Activated T-helper 1 cell treated with Interleukin-2 at 50 U/mL for 16 hours (primary cell): ENCODE data around the gene SBNO2.

ENCODE experiments used
- DNase-seq: peaks from one replicate; pipeline ENCODE4 v3.0.0-alpha.2; 2020; ENCODE audit warnings: low read depth

SBNO2 gene

DNA sequence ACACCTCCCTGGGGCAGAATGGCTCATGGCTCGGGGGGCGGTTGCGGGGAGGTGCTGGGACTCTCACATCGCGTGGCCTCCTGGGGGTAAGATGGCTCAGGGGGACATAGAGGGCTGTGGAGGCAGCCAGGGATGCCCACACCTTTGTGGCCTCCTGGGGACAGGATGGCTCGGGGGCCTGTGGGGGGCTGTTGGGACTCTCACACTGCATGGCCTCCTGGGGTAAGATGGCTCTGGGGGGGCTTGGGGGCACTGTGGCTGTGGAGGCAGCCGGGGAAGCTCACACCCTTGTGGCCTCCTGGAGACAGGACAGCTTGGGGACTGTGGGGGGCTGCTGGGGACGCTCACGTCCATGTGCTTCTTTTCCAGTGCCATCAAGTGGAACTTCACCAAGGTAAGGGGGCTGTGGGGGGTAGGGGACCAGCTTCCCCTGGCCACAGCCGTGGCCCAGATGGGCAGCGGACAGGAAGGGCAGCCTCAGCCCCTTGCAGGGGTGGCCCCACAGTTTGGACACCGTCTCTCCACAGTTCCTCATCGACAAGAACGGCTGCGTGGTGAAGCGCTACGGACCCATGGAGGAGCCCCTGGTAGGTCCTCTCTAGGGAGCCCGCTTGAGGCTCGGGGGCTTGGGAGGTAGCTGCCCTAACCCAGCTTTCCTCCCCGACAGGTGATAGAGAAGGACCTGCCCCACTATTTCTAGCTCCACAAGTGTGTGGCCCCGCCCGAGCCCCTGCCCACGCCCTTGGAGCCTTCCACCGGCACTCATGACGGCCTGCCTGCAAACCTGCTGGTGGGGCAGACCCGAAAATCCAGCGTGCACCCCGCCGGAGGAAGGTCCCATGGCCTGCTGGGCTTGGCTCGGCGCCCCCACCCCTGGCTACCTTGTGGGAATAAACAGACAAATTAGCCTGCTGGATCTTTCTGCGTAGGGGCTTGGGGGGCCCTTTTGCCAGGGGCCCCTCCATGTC, 67.9 kb downstream of the SBNO2 start:
- DNase-seq, result no peak

DNA sequence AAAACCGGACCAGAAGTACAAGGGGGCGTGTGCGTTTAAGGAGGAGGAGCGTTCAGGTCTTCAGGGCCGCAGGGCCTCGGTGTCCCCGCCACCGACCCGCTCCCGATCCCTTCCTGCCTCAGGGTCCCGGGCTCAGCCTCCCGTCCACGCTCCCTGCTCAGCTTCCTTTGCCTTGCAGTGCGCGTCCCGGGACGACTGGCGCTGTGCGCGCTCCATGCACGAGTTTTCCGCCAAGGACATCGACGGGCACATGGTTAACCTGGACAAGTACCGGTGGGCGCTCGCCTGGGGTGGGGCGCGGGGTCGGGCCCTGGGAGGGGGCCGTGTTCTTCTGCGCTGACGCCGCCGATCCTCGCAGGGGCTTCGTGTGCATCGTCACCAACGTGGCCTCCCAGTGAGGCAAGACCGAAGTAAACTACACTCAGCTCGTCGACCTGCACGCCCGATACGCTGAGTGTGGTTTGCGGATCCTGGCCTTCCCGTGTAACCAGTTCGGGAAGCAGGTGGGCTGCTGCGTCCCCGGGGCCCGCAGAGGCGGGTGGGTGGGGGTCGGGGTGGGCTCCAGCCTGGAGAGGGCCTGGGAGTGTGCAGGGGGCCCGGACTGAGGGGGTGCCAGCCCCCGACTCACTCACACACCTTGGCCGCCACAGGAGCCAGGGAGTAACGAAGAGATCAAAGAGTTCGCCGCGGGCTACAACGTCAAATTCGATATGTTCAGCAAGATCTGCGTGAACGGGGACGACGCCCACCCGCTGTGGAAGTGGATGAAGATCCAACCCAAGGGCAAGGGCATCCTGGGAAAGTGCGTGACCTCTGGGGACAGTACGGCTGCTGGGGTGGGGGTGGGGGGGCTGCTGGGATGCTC, 68.8 kb downstream of the SBNO2 start:
- no peak for DNase-seq

DNA sequence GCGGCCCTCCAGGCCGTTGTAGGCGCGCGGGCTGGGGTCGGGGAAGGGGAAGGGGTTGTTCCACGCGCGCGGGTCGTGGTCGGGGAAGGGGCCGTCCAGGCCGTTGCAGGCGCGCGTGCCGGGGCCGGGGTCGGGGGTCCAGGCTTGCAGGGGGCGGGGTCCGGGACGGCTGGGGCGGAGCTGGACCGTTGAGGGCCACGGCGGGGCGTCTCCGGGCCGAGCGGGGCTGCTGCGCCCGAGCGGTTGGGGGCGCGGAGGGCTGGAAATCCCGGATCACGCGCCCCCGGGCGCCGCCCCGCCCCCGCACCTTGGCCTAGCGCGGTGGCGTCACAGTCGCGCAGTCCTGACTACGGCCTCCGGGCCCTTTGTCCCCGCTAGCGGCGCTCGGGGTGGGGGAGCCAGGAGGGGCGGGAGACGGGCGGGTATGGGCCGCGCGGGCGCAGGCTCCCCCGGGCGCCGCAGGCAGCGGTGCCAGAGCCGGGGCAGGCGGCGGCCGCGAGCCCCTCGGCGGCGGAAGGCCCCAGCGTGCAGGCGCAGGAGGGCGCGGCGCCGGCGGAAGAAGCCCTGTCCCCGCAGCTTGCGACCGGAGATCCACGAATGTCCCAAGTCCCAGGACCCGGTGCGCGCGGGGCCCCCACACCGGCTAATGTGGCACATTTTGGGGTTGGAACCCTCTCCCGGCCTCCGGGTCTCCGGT, 69.6 kb downstream of the SBNO2 start:
- DNase-seq, result peak; percentile 62

DNA sequence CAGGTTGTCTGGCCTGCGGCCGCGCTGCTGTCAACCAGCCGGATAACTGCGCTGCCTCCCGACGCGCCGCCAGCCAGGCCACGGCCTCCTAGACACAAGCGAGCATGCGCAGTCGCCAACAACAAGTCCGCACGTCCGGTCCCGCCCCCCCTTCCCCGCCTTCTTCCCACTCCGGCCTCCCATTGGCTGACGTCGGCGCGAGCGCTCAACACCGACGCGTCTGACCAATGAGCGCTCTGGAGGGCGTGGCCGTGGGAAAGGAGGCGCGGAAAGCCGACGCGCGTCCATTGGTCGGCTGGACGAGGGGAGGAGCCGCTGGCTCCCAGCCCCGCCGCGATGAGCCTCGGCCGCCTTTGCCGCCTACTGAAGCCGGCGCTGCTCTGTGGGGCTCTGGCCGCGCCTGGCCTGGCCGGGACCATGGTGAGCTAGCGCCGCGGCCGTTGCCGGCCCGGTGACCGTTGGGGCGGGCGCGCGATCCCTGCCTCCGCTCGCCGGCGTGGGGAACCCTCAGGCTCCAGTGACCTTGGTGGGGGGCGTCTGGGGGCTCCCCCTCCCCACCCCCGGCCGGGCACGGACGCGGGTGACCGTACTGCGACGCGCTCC, 70.3 kb downstream of the SBNO2 start, which contains the start of gene GPX4:
GPX4 (plus strand) TSS at position 287 of the 603 bp plus-strand sequence; CDS start at position 337, 50 bp downstream.
- DNase-seq, result peak; percentile 98

DNA sequence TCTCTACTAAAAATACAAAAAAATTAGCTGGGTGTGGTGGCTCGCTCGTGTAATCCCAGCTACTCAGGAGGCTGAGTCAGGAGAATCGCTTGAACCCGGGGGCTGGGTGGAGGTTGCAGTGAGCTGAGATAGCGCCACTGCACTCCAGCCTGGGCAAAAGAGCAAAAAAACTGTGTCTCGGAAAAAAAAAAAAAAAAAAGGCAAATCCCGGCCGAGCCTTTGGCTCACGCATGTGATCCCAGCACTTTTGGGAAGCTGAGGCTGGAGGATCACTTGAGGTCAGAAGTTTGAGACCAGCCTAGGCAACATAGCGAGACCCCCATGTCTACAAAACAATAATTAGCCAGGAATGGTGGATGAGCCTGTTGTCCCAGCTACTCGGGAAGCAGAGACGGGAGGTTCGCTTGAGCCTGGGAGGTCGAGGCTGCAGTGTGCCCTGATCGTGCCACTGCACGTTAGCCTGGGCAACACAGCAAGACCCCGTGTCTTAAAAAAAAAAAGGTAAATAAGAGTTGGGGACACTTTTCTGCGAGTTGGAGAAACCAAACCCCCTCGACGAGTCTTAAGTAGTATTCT, 70.8 kb downstream of the SBNO2 start:
- DNase-seq, result no peak

DNA sequence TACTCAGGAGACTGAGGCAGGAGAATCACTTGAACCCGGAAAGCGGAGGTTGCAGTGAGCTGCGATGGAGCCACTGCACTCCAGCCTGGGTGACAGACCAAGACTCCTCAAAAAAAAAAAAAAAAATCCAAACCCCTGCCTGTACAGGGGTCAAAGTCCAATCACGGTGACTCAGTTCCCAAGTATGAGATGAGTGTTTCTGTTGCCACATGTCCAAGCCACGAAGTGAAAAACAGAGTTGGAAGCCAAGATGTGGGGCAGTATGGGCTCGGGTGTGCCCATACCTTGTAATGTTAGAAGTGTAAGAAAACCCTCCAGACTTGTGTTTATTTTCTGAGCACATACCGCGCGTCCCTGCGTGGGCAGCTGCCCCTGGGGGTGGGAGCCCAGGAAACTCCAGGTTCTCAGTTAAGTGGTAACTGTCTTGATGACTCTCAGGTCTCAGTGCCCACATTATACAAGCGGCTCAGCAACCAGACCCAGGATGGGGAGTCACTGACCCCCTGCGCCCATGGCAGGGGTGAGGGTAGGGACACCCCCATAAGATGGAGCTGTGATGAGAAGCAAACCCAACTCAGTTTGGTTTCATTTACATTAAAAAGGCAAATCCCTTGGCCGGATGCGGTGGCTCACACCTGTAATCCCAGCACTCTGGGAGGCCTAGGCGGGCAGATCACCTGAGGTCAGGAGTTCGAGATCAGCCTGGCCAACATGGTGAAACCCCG, 71.5 kb downstream of the SBNO2 start:
- DNase-seq, result no peak

DNA sequence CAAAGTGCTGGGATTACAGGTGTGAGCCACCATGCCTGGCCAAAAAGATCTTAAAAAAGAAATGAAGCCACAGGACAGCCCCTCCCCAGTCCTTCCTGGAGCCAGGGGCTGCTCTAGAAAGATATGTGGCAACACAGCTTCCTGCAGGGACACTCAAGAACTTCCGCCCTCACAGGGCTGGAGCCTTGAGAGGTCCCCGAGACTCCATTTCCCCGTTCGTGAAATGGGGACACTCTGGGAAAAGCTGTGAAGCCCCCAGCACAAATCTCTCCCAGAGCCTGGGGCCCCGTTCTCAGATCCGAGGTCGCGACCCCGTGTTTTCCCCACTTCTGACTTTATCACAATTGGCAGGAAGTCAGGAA, 72.8 kb downstream of the SBNO2 start:
- no peak for DNase-seq

DNA sequence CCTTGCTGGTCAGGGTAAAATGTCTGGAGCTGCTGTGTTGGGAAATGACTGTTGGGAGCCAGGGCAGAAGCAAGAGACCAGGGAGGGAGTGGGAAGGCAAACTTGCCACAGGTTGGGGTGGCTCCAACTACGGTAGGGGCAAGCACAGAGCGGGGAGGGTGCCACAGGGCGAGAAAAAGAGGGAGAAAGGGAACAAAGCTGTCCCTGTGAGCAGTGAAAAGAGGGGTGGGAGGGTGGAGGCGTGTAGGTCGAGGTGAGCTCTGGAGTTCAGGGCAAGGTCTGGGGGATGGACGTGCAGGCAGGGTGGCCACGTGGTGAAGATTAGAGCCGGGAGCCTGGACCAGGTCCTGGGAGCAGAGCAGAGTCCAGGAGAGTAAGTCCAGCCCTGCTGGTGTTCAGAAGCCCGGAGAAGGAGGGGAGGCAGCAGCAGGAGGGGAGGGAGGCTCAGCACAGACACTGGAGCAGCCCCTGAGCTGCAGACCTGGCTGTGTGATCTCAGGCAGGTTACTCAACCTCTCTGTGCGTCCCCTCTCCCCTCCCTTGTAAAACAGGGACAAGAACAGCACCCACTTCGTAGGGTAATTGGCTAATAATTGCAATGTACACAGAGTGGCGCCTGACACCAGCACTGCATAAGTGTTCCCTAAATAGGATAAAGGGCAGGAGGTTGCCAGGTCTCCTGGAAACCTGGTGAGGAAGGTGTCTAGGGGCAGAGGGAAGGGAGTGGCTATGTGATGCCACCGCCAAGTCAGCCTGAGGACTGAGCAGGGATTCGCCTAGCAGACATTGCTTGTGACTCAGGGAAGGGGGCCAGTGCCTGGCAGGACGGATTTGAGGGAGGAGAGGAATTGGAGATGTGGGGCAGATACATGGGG, 75.7 kb downstream of the SBNO2 start:
- DNase-seq, result no peak

DNA sequence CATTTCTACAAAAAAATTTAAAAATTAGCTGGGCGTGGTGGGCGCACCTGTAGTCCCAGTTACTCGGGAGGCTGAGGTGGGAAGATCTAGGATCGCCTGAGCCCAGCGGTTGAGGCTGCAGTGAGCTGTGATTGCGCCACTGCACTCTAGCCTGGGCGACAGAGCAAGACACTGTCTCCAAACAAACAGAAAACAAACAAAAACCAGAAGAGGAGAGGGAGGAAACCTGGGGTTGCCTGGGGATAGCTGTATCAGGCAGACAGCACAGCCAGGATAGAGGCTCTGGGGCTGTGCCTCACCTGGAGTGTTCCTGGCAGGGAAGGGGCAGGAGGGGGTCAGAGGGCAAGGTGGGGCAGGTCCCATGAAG, 76.3 kb downstream of the SBNO2 start:
- DNase-seq, result no peak

DNA sequence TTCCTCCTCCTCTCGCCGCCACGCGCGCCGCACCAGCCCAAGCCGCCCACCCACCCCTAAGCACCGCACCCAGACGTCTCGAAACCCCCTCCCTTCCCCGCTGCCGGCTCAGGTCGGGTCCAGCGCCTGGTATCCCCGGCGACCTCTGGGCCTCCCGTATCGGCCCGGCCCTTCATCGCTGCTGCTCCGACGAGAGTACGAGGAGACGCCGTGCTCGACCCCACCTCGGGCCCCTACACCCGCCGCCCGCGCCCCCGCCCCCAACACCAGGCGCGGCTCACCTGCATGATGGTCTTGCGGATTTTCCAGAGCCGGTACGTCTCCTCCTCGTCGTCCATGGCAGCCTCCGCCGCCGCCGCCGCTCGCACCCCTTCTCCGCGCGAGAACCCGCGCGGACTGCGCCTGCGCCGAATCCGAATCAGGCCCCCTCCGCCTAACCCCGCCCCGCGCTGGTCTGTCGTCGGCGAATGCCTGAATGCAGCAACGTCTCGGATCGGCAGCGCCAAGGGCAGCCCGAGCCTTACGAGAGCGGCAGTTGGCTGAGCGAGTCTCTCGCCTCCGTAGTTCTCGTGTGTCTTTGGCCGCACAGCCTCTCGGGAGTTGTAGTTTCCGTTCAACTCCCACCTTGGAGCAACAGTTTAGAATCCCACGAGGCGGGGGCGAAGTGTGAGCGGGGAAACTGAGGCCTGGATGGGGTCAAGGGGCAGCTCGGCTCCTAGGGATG, 78.9 kb downstream of the SBNO2 start, which contains the start of gene POLR2E:
POLR2E (minus strand) TSS at position 398 of the 724 bp plus-strand sequence; CDS start at position 338, 60 bp downstream.
- DNase-seq, result peak; percentile 98

DNA sequence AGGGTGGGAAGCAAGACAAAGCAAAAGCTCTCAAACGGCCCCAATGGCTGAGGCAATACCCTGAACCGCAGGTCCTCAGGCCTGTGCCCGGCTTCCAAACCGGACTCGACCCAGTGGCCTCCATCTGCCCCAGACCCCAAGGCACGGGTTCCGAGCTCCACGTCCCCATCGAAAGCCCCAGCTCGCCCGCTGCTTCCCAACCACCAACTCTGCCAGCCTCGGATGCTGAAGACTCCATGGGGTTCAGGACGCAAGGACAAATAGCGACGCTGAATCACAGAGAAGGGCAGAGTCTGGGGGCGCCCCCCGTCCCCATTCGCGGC, 79.5 kb downstream of the SBNO2 start:
- no peak for DNase-seq

DNA sequence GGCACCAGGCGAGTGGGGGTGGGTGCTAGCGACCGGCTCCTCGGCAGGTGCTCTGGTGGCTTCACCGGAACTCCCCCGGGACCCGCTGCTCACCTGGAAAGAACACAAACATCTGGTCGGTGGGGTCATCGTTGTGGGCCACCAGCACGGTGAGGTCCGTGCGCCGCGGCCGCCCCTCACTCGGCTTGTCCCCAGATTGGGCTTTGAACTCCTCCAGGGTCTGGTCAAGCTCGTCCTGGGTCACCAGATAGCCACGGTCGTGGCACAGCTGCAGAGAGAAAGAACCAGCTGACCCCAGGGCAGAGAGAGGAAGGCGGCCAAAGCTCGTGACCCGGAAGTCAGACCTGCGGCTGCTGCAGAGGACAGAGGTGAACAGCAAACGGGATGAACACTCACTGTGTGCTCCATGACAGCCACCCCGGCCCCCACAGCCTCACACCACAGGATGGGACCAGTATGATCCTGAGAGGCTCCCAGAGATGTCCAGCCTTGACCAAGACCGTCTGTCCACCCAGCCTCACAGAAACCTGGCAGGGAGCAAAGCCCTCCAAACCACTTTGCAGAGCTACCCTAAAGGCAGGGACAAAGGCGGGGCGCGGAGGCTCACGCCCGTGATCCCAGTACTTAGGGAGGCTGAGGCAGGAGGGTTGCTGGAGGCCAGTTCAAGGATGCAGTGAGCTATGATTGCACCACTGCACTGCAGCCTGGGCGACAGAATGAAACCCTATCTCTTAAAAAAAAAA, 80.1 kb downstream of the SBNO2 start:
- DNase-seq, result no peak

DNA sequence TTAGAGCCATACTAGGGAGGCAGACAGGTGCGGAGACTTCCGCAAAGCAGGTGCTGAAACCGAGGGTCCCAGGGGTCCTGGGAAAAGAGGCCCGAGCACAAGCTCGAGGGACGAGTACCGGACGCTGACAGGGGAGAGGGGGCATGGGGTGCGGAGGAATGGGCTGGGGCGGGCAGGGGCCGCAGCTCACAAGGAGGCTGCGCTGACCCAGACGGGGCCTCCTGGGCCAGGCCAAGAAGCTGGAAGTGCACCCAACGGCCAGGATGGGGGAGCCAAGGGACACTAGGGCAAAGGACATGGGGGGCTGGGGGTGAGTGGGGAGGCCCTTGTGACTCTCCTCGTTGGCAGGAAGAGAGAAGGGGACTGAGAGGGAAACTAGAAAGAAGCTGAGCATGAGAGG, 80.7 kb downstream of the SBNO2 start:
- DNase-seq, result no peak

DNA sequence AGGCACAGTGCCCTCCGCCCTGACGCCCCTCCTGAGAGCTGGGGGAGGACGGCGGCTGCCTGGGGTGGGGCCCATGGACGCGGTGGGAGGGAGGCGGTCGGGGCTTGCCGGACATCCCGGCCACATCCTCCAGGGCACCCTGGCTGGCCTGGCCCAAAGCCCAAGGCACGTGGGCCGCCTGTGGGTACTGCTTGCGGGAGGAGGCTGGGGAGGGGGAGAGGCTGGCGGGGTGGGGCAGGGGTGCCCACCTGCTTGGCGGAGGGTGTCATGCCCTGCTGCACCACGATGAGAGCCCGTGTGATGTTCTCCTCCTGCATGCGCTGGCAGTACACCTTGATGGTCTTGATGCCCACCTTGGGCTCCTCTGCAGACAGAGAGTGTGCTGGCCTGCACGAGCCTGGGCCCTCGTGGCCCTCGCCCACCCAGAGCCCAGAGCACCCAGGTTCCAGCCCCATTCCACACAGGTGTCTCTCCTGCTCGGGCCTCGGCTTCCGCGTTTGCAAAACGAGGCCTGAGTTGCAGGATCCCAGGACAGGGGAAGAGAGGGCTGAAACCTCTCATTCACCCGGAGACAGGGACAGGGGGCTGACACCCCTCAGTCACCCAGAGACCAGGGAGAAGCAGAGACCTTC, 82.4 kb downstream of the SBNO2 start:
- no peak for DNase-seq

DNA sequence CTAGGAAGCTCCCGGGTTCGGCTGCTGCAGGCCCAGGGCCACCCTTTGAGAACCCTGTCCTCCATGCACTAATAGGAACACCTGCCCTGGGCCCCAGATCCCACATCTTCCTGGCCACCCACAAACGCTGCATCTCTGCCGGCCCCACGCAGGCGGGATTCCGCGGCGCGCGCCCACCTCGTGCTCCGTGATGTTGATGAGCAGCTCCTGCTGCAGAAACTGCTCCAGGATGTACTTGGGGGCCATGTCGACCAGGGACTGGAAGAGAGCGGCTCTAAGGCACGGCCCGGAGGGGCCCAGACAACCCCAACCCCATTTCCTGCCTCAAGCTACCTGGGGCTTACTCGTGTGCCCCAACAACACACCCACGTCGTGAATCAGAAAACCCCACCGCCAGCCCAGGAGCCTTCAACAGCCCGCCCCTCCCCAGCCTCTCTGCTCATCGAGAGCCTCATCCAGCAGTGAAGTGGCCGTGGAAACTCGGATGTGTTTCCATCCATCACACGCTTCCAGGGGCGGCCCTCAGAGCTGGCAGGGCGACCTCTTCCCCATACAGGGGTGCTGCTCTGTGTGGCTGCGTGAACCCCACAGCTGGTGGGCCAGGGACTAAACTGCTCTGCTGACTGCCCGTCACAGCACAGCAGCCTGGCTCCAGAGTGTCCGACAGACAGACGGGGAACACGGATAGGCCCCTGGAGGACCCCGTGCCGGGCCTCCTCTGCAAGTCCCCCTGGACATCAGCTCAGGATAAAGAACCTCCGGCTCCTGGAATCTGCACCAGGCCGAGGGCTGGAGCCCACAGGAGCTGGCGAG, 83.1 kb downstream of the SBNO2 start:
- DNase-seq, result no peak

DNA sequence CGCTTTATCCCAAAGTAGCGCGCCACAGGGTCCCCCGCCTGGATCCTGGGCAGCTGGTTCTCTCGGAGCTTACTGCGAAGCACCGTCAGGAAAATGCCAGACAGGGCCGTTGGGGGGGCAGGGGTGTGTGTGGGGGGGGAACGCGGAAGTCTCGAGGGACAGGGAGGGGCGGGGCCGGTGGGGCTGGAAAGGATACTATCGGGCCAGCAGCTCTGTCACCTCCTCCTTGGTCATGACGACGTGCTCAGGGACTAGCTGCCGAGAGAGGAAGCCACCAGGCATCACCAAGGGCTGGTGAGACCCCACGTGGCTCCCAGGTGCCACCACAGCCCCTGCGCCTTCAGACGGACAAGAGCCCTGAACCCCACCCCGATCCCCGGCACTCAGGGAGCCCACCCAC, 84.2 kb downstream of the SBNO2 start:
- DNase-seq, result no peak

DNA sequence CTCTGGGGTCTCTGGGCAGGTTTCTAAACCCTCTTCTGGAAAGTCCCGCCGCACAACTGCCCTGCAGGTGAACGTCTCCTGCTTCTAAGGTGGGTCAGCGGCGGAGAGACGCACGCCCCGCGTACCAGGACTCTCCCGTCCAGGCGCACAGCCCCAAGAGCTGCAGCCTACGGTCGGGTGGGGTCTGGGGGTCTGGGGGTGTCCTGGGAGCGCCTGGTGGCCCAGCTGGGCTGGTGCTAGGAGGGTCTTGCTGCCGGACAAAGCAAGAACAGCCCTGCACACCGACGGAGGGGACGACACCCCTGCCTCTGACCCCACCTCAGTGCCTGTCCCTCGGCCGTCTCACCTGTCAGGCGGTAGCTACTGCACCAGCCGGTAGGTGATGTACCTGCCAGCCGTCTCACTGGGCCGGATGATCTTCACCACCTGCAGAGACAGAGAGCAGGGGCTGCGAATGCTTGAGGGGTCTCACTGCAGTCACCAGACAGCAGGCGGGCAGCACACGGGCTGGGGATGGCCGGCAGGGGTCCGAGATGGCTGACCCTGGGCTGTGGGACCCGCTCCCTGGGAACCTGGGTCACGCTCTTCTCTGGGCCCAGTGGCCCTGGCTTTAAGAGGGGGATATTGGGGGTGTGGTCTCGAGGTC, 84.8 kb downstream of the SBNO2 start:
- DNase-seq, result no peak
